Breast epithelium (tissue), 3 donors: ENCODE data around the gene PRKN.

Experiments used
- CTCF ChIP-seq, 3 donors: fragments of 450-650 bp; IDR thresholded peaks; one replicate each; pipeline ENCODE4 v1.5.1; 2016 to 2017; ENCODE audit warnings: antibody characterized with exemption in 3 of 3, mild to moderate bottlenecking in 3 of 3, moderate library complexity in 3 of 3
- POLR2A ChIP-seq: fragments of 450-650 bp; IDR thresholded peaks from one replicate; pipeline ENCODE4 v1.6.1; 2016; ENCODE audit warnings: antibody characterized with exemption, mild to moderate bottlenecking, moderate library complexity

DNA sequence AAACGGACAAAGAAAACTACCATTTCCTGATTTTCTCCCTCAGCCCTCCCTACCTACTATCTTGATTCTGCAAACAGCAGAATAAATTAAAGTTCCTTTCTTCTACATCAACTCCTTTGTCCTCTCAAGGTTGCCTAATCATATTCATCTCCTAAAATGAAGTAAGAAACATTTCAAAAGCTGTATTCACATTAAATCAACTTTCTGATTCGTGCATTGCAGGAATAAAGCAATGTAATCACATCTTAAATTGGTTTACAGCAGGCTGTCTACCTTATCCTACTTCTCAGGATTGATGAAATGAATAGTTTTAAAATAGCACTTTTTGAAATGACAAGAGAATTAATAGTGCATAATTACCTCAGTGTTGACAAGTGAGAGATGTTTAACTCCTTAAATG lies 25.1 kb downstream of the PRKN start:
- TF ChIP-seq CTCF (IDR thresholded peaks at IDR 0.05), result no peak
- TF ChIP-seq POLR2A, result no peak
